Measurements from ENCODE around the gene COG4.

The COG4 gene

DNA sequence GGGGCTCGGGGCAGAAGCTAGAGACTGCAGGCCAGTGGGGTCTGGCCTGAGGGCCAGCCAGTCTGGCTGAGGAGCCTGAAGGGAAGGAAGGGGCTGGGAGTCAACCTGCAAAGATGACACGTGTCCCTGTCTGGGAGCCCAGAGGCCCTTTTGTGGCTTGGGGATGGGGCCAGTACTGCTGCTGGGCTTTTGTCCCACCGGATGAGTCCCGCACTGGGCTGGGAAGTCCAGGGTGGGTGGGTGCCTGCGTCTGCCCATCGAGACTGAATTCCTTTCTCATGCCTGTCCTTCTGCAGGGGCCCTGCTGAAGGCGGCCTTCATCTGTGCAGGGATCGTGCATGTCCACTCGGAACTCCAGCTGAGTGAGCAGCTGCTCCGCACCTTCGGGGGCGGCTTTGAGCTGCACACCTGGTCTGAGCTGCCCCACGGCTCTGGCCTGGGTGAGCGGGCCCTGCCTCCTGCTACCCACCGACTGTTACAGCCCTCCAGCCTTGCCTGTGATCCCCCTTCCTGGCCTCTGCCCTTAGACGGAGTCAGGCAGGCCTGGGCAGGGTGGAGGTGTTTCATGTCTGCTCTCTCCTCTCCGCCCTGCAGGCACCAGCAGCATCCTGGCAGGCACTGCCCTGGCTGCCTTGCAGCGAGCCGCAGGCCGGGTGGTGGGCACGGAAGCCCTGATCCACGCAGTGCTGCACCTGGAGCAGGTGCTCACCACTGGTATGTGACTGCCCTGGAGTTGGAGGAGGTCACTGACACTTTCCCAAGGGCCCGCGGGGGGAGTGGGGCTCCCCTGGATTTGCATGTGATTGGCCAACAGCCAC, 48.1 kb downstream of the COG4 start:
- TF ChIP-seq, protein P1, sequence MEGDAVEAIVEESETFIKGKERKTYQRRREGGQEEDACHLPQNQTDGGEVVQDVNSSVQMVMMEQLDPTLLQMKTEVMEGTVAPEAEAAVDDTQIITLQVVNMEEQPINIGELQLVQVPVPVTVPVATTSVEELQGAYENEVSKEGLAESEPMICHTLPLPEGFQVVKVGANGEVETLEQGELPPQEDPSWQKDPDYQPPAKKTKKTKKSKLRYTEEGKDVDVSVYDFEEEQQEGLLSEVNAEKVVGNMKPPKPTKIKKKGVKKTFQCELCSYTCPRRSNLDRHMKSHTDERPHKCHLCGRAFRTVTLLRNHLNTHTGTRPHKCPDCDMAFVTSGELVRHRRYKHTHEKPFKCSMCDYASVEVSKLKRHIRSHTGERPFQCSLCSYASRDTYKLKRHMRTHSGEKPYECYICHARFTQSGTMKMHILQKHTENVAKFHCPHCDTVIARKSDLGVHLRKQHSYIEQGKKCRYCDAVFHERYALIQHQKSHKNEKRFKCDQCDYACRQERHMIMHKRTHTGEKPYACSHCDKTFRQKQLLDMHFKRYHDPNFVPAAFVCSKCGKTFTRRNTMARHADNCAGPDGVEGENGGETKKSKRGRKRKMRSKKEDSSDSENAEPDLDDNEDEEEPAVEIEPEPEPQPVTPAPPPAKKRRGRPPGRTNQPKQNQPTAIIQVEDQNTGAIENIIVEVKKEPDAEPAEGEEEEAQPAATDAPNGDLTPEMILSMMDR (conservative IDR thresholded peaks at IDR 0.05) = no peak
- no peak overlapping the region for H3K27ac ChIP-seq

DNA sequence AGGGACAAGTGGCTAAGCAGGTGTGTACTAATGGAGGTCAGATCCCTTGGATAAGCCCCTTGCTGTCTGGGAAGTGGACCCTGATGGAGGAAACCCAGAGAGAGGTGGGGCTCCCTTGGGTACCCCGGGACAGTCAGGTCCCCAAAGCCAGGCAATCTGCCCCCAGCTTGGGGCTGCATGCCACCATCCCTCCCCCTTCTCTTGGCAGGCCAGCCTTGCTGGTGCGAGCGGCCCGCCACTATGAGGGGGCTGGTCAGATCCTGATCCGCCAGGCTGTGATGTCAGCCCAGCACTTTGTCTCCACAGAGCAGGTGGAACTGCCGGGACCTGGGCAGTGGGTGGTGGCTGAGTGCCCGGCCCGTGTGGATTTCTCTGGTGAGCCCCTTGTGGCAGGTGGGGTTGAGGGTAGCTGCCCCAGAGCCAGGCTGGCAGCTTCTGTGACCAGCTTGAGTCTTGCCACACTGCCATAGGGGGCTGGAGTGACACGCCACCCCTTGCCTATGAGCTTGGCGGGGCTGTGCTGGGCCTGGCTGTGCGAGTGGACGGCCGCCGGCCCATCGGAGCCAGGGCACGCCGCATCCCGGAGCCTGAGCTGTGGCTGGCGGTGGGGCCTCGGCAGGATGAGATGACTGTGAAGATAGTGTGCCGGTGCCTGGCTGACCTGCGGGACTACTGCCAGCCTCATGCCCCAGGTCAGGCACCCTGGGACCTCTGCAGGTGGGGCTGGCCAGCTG, 48.9 kb downstream of the COG4 start:
- H3K27ac ChIP-seq = no peak overlapping the region
- TF ChIP-seq, protein P1 (conservative IDR thresholded peaks at IDR 0.05) = no peak

- TF ChIP-seq, protein P1 (conservative IDR thresholded peaks at IDR 0.05) = peak; percentile 2; the same call in 1 of the 2 replicates
- no peak overlapping the region for H3K27ac ChIP-seq
Measured at GRCh38 chr16:70473446-70474319, 49.7 kb downstream of the COG4 start.

DNA sequence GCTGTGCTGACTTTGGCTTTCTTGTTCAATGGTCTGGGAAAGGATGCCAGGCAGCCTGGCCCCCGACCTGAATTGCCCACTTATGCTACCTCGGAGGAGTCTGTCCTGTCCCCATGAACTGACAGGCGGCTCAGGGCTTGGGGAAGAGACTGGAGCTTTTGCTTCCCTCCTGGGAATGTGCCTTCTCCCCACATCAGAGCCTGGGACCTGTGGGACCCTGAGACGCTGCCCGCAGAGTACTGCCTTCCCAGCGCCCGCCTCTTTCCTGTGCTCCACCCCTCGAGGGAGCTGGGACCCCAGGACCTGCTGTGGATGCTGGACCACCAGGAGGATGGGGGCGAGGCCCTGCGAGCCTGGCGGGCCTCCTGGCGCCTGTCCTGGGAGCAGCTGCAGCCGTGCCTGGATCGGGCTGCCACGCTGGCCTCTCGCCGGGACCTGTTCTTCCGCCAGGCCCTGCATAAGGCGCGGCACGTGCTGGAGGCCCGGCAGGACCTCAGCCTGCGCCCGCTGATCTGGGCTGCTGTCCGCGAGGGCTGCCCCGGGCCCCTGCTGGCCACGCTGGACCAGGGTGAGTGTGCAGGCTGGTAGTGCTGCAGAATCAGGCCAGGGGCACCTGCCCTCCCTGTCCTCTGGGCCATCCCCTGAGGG, 50.4 kb downstream of the COG4 start:
- TF ChIP-seq, protein P1 (conservative IDR thresholded peaks at IDR 0.05) = no peak
- H3K27ac ChIP-seq = no peak overlapping the region

DNA sequence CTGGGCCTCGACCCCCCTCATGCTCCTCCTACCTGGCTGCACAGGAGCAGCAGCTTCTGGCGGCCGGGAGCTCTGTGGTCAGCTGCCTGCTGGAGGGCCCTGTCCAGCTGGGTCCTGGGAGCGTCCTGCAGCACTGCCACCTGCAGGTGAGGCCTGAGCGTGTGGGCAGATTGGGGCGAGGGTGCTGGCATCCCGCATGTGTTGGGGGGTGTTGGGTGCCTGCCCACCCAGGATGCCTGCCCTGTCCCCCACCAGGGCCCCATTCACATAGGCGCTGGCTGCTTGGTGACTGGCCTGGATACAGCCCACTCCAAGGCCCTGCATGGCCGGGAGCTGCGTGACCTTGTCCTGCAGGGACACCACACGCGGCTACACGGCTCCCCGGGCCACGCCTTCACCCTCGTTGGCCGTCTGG, 52.4 kb downstream of the COG4 start:
- H3K27ac ChIP-seq = no peak overlapping the region
- TF ChIP-seq, protein P1 (conservative IDR thresholded peaks at IDR 0.05) = peak; percentile 68

DNA sequence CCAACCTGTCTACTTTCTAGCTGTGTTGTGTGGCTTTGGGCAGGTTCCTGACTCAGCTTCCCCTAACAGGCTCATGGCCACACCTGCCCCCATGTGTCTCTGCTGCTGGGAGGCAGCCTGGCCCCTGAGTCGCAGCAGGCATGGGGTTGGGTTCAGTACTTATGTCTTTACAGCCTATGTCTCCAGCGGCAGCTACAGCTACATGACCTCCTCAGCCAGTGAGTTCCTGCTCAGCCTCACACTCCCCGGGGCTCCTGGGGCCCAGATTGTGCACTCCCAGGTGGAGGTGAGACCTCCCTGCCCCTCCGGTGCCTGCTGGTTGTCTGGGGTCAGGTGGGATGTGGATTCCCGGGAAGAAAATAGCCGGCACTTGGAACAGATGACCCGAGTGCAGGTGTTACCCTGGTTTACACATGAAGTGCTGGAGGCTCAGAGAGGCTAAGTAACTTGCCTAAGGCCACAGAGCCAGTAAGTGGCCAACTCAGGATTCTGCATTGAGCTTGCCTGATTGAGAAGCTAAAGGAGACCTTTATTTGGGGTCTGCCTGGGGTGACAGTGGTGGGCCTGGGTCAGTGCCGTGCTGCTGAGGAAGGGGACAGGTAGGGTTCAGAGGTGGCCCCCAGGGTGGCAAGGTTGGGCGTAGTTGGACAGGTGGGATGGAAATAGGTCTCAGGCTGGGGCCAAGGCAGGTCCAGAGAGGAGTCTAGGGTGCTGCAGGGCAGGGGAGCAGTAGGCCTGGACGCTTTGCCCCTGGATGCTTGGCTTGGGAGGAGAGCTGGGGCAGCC, 53.0 kb downstream of the COG4 start:
- H3K27ac ChIP-seq = no peak overlapping the region
- TF ChIP-seq, protein P1 (conservative IDR thresholded peaks at IDR 0.05) = no peak

Measured in VCaP (cell line).